Osteocyte (in vitro differentiated cells): ENCODE measurements around the gene BAAT. TPM values are rescaled to one million over a fixed set of nuclear protein-coding genes. Genes with fewer than 3 reads are reported as not detected.

Experiments used
- DNase-seq: peaks from one replicate; pipeline ENCODE4 v3.0.0; 2021; ENCODE audit warnings: mixed read lengths; ENCODE audit not compliant: unreplicated experiment; ENCODE audit errors: extremely low spot score
- H3K27ac Mint-ChIP-seq: one replicate; pipeline ENCODE4 v1.8.0; 2021; ENCODE audit warnings: mild to moderate bottlenecking, mixed read lengths; ENCODE audit not compliant: unreplicated experiment
- H3K27me3 Mint-ChIP-seq: one replicate; pipeline ENCODE4 v1.8.0; 2021; ENCODE audit warnings: mixed read lengths; ENCODE audit not compliant: unreplicated experiment
- H3K36me3 Mint-ChIP-seq: one replicate; pipeline ENCODE4 v1.8.0; 2021; ENCODE audit warnings: mixed read lengths; ENCODE audit not compliant: unreplicated experiment
- H3K4me1 Mint-ChIP-seq: one replicate; pipeline ENCODE4 v1.8.0; 2021; ENCODE audit warnings: mixed read lengths; ENCODE audit not compliant: unreplicated experiment
- H3K4me3 Mint-ChIP-seq: one replicate; pipeline ENCODE4 v1.8.0; 2021; ENCODE audit warnings: mild to moderate bottlenecking, moderate library complexity, mixed read lengths; ENCODE audit not compliant: unreplicated experiment
- H3K9me3 Mint-ChIP-seq: one replicate; pipeline ENCODE4 v1.8.0; 2021; ENCODE audit warnings: mixed read lengths; ENCODE audit not compliant: unreplicated experiment
- CTCF ChIP-seq: fragments of 200-600 bp; sonication (generic); IDR thresholded peaks from 2 replicates; pipeline ENCODE4 v1.5.0; 2021; ENCODE audit warnings: antibody characterized with exemption, mild to moderate bottlenecking, moderate library complexity
- total RNA-seq: library from RNA; stranded (reverse); gene quantifications from 2 replicates; pipeline ENCODE4 v1.2.1, GENCODE V29; 2021

Gene BAAT
- total RNA-seq, 1 donor from 2014 or later = 0.13 TPM

- peaks cover 25% of the 10 kb centered on the region for H3K27me3 Mint-ChIP-seq
- H3K4me3 Mint-ChIP-seq = no peak overlapping the region
- no peaks in the 10 kb centered on the region for H3K9me3 Mint-ChIP-seq
Observed at GRCh38 chr9:101428909-101429308, 44.1 kb upstream of the BAAT start.

DNA sequence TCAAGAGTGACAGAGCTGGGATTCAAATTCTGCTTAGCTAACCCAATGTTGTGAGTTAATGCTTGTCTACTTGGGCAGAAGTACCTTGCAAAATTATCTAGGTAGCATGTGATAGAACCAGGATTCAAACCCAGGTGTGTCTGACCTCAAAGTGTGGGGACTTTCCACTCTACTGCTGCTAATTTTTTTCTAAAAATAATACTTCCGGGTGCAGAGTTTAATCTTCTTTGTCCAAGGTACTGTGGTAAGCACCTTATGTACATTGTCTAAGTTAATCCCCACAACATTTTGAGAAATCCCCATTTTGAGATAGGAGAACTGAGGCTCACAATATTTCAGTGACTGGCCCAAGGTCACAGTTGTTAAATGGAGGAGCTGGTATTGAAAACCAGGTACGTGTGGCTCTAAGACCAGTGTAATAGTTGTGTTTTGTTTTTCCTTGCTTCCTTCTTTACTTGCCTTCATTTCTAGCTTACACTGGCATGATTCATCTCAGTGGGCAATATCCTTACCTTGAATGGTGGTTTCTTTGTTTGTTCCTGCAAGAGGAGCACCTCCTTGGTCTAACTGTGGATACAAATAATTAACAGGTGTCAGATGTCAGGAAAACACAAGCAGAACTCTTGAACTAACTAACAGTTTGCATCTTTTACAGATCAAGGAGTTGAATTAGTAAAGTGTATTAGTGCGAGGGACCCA, 43.3 kb upstream of the BAAT start:
- H3K4me1 Mint-ChIP-seq = no peaks in the 10 kb centered on the region
- DNase-seq = no peak
- H3K9me3 Mint-ChIP-seq = no peaks in the 10 kb centered on the region
- no peak for TF ChIP-seq CTCF
- H3K4me3 Mint-ChIP-seq = no peak overlapping the region
- H3K27me3 Mint-ChIP-seq = peaks cover 25% of the 10 kb centered on the region
- H3K27ac Mint-ChIP-seq = no peak overlapping the region
- no peaks in the 10 kb centered on the region for H3K36me3 Mint-ChIP-seq

More at GRCh38 chr9:101428909-101429308, 44.1 kb upstream of the BAAT start:
- no peak overlapping the region for H3K27ac Mint-ChIP-seq
- no peak for TF ChIP-seq CTCF
- no peaks in the 10 kb centered on the region for H3K4me1 Mint-ChIP-seq
- no peak for DNase-seq
- H3K36me3 Mint-ChIP-seq = no peaks in the 10 kb centered on the region

- Mint-ChIP-seq H3K9me3 (no peaks in the 10 kb centered on the region), H3K27ac (no peak overlapping the region), H3K4me1 (no peaks in the 10 kb centered on the region), H3K36me3 (no peaks in the 10 kb centered on the region), H3K4me3 (no peak overlapping the region), H3K27me3 (peaks cover 25% of the 10 kb centered on the region)
- DNase-seq = no peak
- no peak for TF ChIP-seq CTCF
Observed at GRCh38 chr9:101427358-101427757, 42.6 kb upstream of the BAAT start.

DNA sequence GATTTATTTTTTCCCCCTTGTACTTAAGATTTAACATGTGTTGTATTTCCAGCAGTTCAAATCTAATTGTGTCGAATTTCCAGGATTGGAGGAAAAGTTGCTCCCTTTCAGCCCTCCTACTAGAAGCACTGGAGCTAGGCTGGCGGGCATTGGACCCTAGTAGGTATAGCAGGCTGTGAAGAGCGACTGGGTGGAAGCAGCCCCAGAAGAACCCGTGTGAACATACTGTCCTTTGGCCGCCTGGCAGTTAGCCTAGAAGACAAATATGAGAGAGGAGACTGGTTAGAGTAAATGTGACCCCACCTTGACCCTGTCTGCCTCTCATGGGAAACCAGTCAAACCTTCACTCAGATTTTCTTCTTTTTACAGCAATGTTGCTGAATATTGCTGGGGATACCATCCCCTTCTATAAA, 36.9 kb upstream of the BAAT start:
- Mint-ChIP-seq H3K4me1 (peaks cover 18% of the 10 kb centered on the region), H3K36me3 (peaks cover 2% of the 10 kb centered on the region), H3K9me3 (peaks cover 12% of the 10 kb centered on the region), H3K27me3 (no peaks in the 10 kb centered on the region), H3K4me3 (no peak overlapping the region), H3K27ac (no peak overlapping the region)
- DNase-seq = no peak
- no peak for TF ChIP-seq CTCF

- peaks cover 2% of the 10 kb centered on the region for H3K36me3 Mint-ChIP-seq
- H3K27me3 Mint-ChIP-seq = no peaks in the 10 kb centered on the region
- H3K4me1 Mint-ChIP-seq = peaks cover 18% of the 10 kb centered on the region
- no peak for DNase-seq
- H3K4me3 Mint-ChIP-seq = no peak overlapping the region
- no peak overlapping the region for H3K27ac Mint-ChIP-seq
- H3K9me3 Mint-ChIP-seq = peaks cover 20% of the 10 kb centered on the region
- no peak for TF ChIP-seq CTCF
Observed at GRCh38 chr9:101419863-101420262, 35.1 kb upstream of the BAAT start.
